Stimulated activated CD8-positive, alpha-beta memory T cell treated with anti-CD3 and anti-CD28 coated beads, Interleukin-15, amount 100 ng/mL, for 48 hours (primary cell): ENCODE results near the gene GNAZ.

ENCODE experiments used
- DNase-seq, 2 donors: peaks; one replicate each; pipeline ENCODE4 v3.0.0-alpha.2; 2020; ENCODE audit warnings: low read depth in 2 of 2

GNAZ gene

DNA sequence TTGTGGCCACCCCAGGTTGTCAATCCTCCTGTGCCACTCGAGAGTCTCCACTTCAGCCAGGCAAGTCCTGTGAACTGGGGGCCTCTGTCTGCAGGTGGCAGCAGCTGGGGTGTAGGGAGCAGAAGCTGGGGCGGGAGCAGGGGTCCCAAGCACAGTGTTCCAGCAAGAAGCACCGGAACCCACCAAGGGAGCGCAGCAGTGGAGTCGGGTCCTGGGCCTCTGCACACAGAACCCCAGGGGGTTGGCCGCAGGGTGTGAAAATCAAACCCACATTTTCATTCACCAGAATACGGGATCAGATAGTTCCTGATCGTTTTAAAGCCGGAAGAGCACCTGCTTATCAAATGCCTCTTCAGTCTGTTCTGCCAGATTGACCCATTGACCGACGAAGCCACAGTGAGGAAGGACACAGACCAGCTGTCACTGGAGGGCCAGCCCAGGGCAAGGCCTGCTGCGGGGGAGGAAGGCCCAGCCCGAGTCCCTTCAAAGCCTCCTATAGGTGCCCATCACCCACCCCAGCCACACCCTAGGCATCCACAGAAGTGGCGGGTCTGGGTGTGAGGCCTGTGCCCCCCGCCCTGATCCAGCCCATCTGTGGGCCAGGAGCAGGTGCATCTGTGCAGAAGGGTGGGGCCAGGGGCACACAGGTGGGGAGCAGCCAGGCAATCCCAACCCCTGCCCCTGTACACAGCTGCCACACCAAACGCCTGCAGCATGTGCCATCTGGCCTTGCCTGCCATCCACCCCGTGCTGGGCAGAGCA, 37.3 kb downstream of the GNAZ start:
- DNase-seq, result no peak

GRCh38 chr22:23108249-23109078, 38.1 kb downstream of the GNAZ start:
- no peak for DNase-seq

GRCh38 chr22:23109079-23109347, 38.7 kb downstream of the GNAZ start:
- DNase-seq, result no peak

DNA sequence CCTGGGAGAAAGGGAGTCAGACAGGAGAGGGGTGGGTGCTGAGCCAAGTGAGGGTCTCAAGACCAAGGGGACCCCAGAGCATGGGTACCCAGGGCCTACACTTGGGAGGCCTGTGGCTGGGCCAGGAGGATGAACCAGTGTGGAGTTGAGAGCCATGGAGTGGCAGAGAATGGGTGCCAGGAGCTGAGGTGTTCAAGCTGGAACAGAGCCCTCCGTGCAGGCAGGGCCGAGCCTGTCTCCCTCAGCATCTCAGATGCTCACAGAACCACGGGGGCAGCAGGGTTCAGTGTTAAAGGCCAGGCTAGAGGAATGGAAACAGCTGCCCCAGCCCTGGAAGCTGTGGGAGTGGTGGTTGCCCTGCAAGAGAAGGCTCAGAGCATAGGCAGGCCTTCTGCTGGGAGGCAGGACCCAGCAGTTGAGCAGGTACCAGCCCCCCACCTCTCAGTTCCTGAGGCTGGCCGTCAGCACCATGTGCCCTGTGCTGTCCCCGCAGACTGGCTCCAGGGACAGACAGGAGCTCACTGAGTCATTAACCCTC, 39.2 kb downstream of the GNAZ start:
- DNase-seq, result no peak

DNA sequence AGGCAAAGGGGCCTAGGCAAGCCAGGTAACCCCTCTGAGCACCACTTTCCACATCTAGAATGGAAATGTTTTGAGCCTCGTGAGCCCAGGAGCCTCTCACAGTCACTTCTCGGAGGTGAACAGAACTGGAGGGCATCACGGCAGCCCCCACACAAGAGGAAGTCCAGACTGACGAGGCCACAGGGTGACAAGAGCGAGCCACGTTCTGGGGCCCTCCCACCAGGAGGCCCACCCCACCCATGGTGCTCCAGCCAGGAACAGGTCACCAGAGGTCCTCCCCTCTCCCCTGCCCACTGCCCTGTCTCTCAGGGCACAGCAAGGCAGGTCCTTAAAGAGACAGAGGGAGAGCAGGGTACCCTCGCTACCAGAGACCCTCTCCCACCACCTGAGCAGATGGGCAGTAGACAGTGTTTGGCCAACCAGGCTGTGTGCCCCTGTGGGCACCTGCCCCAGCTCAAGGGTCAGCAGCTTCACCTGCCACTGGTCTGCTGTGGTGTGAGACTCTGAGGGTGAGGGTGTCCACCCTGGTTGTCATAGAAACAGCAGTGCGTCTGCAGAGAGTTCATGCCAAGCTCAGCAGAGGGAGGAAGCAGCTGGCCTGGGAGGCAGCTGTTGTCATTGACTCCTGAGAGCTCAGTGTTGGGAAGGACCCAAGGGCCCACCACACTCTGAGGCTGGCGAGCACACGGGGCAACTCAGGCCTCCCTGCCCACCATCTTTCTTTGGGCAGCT, 40.0 kb downstream of the GNAZ start:
- no peak for DNase-seq

DNA sequence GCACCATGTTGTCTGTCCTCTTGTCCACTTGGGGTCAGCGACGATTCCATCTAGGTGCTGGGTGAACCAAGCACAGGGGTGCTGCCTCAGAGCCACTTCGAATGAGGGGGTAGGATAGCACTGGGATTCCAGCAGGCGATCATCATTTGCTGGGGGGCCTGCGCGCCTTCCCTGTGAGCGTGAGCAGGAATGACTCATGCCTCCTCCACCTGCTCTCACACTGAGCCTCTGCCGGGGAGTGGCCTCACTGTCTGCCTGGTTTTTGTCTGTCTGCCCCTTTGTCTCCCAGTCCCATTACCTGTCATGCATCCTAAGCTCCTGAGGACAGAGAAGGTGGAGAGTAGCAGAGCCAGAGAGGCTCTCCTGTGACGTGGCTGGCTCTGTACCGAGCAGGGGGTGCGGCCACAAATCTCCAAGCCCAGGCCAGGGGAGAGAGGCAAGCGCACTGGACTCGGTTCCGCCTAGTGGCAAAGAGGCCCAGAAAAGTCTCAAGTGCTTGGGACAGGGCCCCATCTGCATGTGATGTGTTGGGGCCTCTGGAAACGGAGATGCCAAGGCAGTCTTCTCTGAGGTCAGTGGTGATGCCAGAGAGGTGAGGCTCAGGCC, 40.7 kb downstream of the GNAZ start:
- no peak for DNase-seq

DNA sequence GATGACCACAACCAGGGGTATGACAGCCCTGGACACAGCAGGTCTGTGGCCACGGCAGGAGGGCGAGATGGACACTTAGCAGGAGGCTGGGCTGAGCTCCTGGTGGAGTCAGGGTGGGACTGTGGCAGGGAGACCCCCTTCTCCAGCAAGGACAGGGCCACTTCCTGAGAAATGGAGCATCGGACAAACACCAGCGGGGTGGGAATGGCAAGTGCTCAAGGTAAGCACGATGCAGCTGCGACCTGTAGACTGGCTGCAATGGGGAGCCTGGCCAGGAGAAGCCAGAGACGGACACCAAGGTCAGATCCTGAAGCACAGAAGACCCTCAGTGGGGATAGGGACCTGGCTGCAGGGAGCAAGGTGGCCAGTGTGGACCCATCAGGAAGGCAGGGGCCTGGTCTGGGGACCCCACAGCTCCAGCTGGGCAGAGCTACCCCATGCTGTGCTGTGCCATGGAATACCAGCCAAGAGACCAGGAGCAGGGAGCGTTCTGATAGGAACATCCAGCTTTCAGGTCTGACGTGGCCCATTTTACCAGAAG, 42.2 kb downstream of the GNAZ start:
- no peak for DNase-seq

DNA sequence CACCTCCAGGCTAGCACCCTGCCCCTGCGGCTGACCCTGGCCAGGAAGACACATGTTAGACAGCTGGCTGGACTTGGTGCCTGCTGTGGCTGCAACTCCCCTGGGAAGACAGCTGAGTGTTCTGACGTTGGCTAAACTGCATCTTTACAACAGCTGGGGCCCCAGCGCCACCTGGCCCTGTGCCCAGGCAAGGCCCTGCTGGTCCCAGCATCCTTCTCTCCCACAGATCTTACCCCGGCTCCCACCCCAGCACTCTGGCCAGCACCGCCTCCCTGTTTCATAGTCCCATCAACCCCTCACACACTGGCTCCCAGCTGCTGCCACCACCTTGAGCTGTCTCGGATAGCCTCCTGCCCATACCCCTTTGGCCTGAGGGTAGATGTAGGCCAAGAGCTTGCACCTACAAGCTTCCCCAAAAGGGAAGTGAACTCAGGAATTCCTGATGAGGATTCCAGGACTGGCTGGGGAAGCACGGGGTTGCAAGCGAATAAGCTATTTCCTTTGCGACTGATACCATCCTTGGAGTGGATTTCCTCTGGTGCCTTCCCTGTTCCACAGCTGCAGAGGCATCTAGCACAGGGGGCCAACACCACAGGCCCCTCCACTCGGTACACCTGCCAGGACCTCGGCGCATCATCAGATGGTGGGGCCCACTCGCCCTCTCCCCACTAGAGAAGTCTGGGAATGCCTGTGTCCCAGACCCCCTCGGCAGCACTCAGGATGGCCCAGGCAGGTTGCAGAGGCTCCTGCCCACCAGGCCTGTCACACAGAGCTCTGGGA, 42.9 kb downstream of the GNAZ start:
- no peak for DNase-seq

DNA sequence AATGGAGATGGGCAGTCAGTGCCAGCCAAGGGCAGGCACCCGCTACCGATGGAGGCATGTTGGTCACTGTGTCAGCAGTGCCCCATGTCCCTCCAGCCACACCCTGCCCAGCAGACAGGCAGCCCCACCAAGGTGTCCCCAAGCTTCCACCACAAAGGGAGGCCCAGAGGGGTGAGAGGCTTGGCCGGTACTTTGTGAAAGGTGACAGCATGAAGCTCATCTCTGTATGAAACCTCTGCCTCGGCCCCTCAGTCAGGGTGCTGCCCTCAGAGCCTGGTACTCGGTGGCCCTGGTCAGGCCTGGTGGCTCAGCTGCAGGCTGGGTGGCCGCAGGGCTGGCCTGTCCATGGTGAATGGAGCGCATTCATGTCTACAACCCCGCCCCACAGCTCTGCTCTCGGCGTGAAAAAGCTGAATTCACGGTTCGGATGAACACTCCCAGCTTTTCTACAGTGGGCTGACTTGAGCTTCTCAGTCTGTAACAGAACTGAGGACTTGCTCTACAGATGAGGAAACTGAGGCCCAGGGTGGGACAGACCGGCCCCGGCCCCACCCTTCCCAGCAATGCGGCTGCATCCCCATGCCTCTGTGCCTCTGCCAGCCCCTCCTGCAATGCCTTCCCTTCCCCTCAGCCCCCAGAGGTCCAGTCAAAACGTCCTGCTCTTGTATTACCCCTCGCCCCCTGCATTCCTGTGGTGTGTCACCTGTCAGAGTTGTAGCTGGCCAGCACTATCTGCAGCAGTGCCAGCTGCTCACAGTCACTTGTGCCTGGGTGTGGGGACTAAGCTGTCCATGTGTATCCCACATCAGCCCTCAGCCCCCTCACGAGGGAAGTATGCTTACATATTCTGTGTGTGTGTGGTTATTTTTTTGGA, 43.8 kb downstream of the GNAZ start:
- DNase-seq, result no peak

DNA sequence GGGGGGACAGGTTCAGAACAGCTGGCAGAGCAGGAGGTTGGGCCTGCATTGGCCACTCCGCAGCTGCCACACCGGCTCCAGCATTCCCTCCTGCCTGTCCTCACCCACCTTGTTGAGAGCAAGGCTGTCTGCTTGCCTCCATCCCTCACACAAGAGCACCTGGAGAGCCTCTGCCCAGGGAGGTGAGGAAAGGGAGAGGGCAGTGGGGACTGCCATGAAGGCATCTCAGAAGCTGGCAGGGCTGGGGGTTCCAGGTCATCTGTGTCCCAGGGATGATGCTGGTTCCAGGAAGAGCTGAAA, 44.4 kb downstream of the GNAZ start:
- DNase-seq, result no peak

DNA sequence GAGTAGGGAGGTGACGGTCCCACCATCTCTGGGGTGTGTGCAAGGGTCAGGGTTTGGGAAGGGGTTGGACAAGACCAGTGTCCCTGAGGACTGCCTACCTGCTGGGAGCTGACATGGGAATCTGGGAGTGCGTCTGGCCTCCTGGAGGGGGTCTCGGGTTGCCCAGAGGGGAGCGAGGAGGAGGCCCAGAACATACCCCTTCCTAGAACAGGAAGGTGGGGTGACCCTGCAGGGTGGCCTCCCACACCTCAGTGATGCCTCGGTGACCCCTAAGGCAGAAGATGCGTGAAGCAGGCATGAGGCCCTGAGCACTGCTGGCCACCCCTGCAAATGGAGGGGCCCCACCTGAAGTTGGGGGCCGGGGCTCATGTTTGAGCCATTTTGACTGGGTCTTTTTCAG, 45.0 kb downstream of the GNAZ start:
- no peak for DNase-seq

GRCh38 chr22:23115825-23116494, 45.6 kb downstream of the GNAZ start:
- no peak for DNase-seq

DNA sequence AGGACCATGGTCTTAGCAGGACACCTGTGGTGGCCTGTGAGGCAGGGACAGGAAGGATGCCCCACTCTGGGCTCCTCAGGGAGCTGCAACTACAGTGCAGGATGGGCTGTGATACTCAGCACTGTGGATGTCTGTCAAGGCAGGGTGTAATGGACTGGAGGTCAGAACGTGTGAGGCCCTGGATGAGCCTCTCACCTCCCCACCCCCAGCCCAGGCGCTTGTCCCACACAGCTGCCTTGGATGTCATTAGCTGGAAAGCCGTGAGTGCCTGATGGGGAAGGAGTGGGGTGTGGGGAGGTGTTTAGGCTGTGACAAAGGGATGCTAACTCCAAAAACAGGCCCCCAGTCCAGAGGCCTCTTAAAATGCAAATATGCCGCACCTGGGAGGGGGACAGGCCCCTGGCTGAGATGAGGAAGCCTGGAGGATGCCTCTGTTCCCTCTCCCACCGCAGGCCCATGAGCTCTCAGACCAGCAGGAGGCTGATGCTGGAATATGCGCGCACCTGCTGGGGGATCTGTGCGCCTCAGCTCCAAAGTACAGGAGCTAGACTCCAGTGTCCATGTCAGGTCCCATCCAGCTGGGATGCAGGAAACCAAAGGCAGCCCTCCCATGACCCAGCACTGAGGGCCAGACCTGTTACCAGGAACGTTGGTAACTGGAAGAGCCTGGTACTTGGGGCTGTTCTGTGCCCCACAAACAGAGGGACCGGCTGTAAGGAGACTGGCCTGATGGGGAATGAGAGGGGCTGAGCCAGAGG, 46.4 kb downstream of the GNAZ start:
- DNase-seq, result no peak

DNA sequence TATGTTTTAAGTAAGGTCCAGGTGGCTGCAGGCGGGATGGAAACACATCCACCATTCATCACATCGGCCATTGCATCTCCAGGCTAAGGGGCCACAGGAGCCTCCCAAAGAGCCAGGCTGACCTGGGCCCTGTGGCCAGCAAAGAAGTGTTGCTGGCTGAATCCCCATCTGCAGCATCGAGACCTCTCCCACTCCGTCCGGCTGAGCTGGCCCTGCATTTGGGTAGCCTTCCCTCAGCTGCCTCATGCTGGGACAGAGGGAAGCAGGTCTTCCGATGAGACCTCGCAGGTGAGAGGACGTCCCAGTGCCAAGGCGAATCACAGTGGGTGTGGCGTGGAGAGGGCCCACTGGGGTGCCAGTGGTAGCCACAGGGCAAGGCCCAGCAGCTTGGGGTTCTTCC, 47.0 kb downstream of the GNAZ start:
- no peak for DNase-seq

- DNase-seq, result no peak
These were observed 47.8 kb downstream of the GNAZ start for GRCh38 chr22:23117891-23118646.

DNA sequence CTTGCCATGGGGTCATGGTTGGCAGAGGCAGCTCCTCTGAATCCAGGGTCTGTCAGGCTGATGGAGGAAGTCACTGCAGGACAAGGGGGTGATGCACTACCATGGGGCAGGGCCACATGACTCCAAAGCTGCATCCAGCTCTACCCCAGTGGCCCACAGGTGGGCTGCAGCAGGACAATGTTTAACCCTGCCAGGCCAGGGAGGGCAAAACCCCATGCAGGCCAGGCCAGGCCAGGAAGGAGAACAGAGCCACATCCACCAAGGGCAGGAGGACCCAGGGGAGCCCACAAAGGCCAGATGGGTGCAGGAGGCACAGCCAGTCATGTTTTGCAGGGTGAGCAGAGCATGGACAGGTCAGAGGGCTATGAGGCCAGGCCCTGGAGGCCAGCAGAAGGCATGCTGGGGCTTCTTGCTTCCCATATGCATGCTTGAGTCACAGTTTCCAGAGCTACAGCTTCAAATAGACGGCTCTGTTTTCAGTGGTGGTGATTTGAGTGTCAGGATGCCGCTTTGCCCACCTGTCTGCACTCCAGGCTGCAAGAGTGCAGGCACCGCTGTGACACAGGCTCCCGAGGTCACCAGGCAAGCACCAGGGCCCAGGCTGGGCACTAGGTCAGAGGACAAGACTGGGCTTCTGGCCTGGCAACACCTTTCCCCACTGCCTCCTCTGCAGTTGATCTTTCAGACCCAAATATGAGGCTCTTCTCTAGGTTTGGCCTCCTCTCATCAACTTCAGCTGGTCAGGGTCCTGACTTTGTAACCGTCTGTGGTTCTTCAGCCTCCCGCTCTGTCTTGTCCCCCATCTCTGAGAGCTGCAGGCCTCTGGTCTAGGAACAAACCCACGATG, 48.6 kb downstream of the GNAZ start:
- DNase-seq, result no peak
